ENCODE results near the gene HOMER1. TPM values are rescaled to one million over a fixed set of nuclear protein-coding genes. Genes with fewer than 3 reads are reported as not detected.
"Not testable (repeated sequence)": the region's sequence is repeated elsewhere in the genome, so short reads cannot be mapped to it uniquely, and the experiment has no call there.

Gene HOMER1
- total RNA-seq, 1 donor from 2014 or later: 2.4 TPM

GRCh38 chr5:79430196-79430595, 83.7 kb downstream of the HOMER1 start:
- intact Hi-C loops (cut with micrococcal nuclease): no loop called here

GRCh38 chr5:79423296-79423695, 90.6 kb downstream of the HOMER1 start:
- intact Hi-C loops (cut with micrococcal nuclease): no loop called here

- intact Hi-C loops (cut with micrococcal nuclease): no loop called here
Measured at GRCh38 chr5:79420248-79420647, 93.7 kb downstream of the HOMER1 start.

- intact Hi-C loops (cut with micrococcal nuclease): no loop called here
Measured at GRCh38 chr5:79418276-79418675, 95.7 kb downstream of the HOMER1 start.

GRCh38 chr5:79417495-79417894, 96.4 kb downstream of the HOMER1 start:
- intact Hi-C loops (cut with micrococcal nuclease): no loop called here

GRCh38 chr5:79416499-79416898, 97.4 kb downstream of the HOMER1 start:
- intact Hi-C loops (cut with micrococcal nuclease): no loop called here

GRCh38 chr5:79413112-79413511, 100.8 kb downstream of the HOMER1 start:
- intact Hi-C loops (cut with micrococcal nuclease): no loop called here

- intact Hi-C loops (cut with micrococcal nuclease): no loop called here
Measured at GRCh38 chr5:79408028-79408427, 105.9 kb downstream of the HOMER1 start.

GRCh38 chr5:79407591-79407990, 106.3 kb downstream of the HOMER1 start:
- intact Hi-C loops (cut with micrococcal nuclease): no loop called here

- intact Hi-C loops (cut with micrococcal nuclease): no loop called here
Measured at GRCh38 chr5:79401216-79401615, 112.7 kb downstream of the HOMER1 start.

- intact Hi-C loops (cut with micrococcal nuclease): no loop called here
Measured at GRCh38 chr5:79399046-79399445, 114.9 kb downstream of the HOMER1 start.

- intact Hi-C loops (cut with micrococcal nuclease): no loop called here
Measured at GRCh38 chr5:79397080-79397479, 116.9 kb downstream of the HOMER1 start.

- intact Hi-C loops (cut with micrococcal nuclease): no loop called here
Measured at GRCh38 chr5:79396265-79396664, 117.7 kb downstream of the HOMER1 start.

GRCh38 chr5:79395296-79395695, 118.6 kb downstream of the HOMER1 start:
- intact Hi-C loops (cut with micrococcal nuclease): no loop called here

GRCh38 chr5:79392776-79393175, 121.2 kb downstream of the HOMER1 start:
- intact Hi-C loops (cut with micrococcal nuclease): no loop called here

GRCh38 chr5:79386679-79387078, 127.3 kb downstream of the HOMER1 start:
- intact Hi-C loops (cut with micrococcal nuclease): no loop called here

GRCh38 chr5:79385126-79385525, 128.8 kb downstream of the HOMER1 start:
- intact Hi-C loops (cut with micrococcal nuclease): not testable (repeated sequence)

- intact Hi-C loops (cut with micrococcal nuclease): no loop called here
Measured at GRCh38 chr5:79378510-79379186, 135.3 kb downstream of the HOMER1 start.

- intact Hi-C loops (cut with micrococcal nuclease): no loop called here
Measured at GRCh38 chr5:79357398-79357797, 156.5 kb downstream of the HOMER1 start.

- intact Hi-C loops (cut with micrococcal nuclease): no loop called here
Measured at GRCh38 chr5:79349881-79350280, 164.1 kb downstream of the HOMER1 start.

GRCh38 chr5:79349047-79349446, 164.9 kb downstream of the HOMER1 start:
- intact Hi-C loops (cut with micrococcal nuclease): no loop called here

GRCh38 chr5:79346420-79346824, 167.5 kb downstream of the HOMER1 start:
- intact Hi-C loops (cut with micrococcal nuclease): no loop called here

- intact Hi-C loops (cut with micrococcal nuclease): no loop called here
Measured at GRCh38 chr5:79333852-79334557, 179.9 kb downstream of the HOMER1 start.

Measured in T-helper 2 cell treated with Interferon-gamma antibody and Interleukin-4, amounts not matched to agents 100 ng/mL and 5 ng/mL, for 36 hours (primary cell).